Measurements from ENCODE around the gene TRAK2. TPM values are rescaled to one million over a fixed set of nuclear protein-coding genes. Genes with fewer than 3 reads are reported as not detected.

The TRAK2 gene
- total and polyA plus RNA-seq, 2 donors = 25.1 to 60.6 TPM

- H3K27ac ChIP-seq (ENCODE audit: low read depth) = no peak overlapping the region
- no peaks in the 10 kb centered on the region for H3K4me1 ChIP-seq (ENCODE audit: insufficient read depth)
- 69% methylated on average over 4 of the region's 4 CpGs for WGBS
- no peaks in the 10 kb centered on the region for H3K36me3 ChIP-seq (ENCODE audit: insufficient read depth)
- DNase-seq (ENCODE audit: extremely low spot score) = no peak
- H3K4me3 ChIP-seq (ENCODE audit: low read depth, low read length) = no peak overlapping the region
These were observed 101.7 kb downstream of the TRAK2 start for GRCh38 chr2:201349601-201350000.

- WGBS = 61% methylated on average over 1 of the region's 1 CpG
- DNase-seq (ENCODE audit: extremely low spot score) = no peak
- Histone ChIP-seq H3K27ac (ENCODE audit: low read depth) (no peak overlapping the region), H3K36me3 (ENCODE audit: insufficient read depth) (no peaks in the 10 kb centered on the region), H3K4me1 (ENCODE audit: insufficient read depth) (no peaks in the 10 kb centered on the region), H3K4me3 (ENCODE audit: low read depth, low read length) (no peak overlapping the region)
These were observed 102.5 kb downstream of the TRAK2 start for GRCh38 chr2:201348758-201349157.

- 78% methylated on average over 4 of the region's 4 CpGs for WGBS
- no peaks in the 10 kb centered on the region for H3K4me1 ChIP-seq (ENCODE audit: insufficient read depth)
- no peak for DNase-seq (ENCODE audit: extremely low spot score)
- H3K36me3 ChIP-seq (ENCODE audit: insufficient read depth) = no peaks in the 10 kb centered on the region
- H3K27ac ChIP-seq (ENCODE audit: low read depth) = no peak overlapping the region
- no peak overlapping the region for H3K4me3 ChIP-seq (ENCODE audit: low read depth, low read length)
These were observed 104.1 kb downstream of the TRAK2 start for GRCh38 chr2:201347138-201347537.

- DNase-seq (ENCODE audit: extremely low spot score) = no peak
- no peak overlapping the region for H3K4me3 ChIP-seq (ENCODE audit: low read depth, low read length)
- H3K4me1 ChIP-seq (ENCODE audit: insufficient read depth) = no peaks in the 10 kb centered on the region
- WGBS = 78% methylated on average over 7 of the region's 7 CpGs
- H3K27ac ChIP-seq (ENCODE audit: low read depth) = no peak overlapping the region
- H3K36me3 ChIP-seq (ENCODE audit: insufficient read depth) = no peaks in the 10 kb centered on the region
These were observed 105.5 kb downstream of the TRAK2 start for GRCh38 chr2:201345625-201346213.

- no peak overlapping the region for H3K4me3 ChIP-seq (ENCODE audit: low read depth, low read length)
- DNase-seq (ENCODE audit: extremely low spot score) = no peak
- 57% methylated on average over 1 of the region's 1 CpG for WGBS
- no peaks in the 10 kb centered on the region for H3K4me1 ChIP-seq (ENCODE audit: insufficient read depth)
- no peaks in the 10 kb centered on the region for H3K36me3 ChIP-seq (ENCODE audit: insufficient read depth)
- H3K27ac ChIP-seq (ENCODE audit: low read depth) = no peak overlapping the region
These were observed 106.4 kb downstream of the TRAK2 start for GRCh38 chr2:201344663-201345366.

GRCh38 chr2:201343559-201343958 is 107.7 kb downstream of the TRAK2 start:
- no peaks in the 10 kb centered on the region for H3K36me3 ChIP-seq (ENCODE audit: insufficient read depth)
- H3K27ac ChIP-seq (ENCODE audit: low read depth) = no peak overlapping the region
- H3K4me1 ChIP-seq (ENCODE audit: insufficient read depth) = no peaks in the 10 kb centered on the region
- WGBS = 90% methylated on average over 2 of the region's 2 CpGs
- H3K4me3 ChIP-seq (ENCODE audit: low read depth, low read length) = no peak overlapping the region
- no peak for DNase-seq (ENCODE audit: extremely low spot score)

- WGBS = 83% methylated on average over 2 of the region's 2 CpGs
- H3K4me3 ChIP-seq (ENCODE audit: low read depth, low read length) = no peak overlapping the region
These were observed 108.3 kb downstream of the TRAK2 start for GRCh38 chr2:201342923-201343322.

GRCh38 chr2:201329409-201329808 is 121.8 kb downstream of the TRAK2 start:
- Histone ChIP-seq H3K27ac (ENCODE audit: low read depth) (no peak overlapping the region), H3K36me3 (ENCODE audit: insufficient read depth) (no peaks in the 10 kb centered on the region), H3K4me3 (ENCODE audit: low read depth, low read length) (no peak overlapping the region), H3K4me1 (ENCODE audit: insufficient read depth) (no peaks in the 10 kb centered on the region)
- DNase-seq (ENCODE audit: extremely low spot score) = no peak
- 50% methylated on average over 1 of the region's 1 CpG for WGBS

More at GRCh38 chr2:201342923-201343322, 108.3 kb downstream of the TRAK2 start:
- DNase-seq (ENCODE audit: extremely low spot score) = no peak
- H3K4me1 ChIP-seq (ENCODE audit: insufficient read depth) = no peaks in the 10 kb centered on the region
- no peak overlapping the region for H3K27ac ChIP-seq (ENCODE audit: low read depth)
- no peaks in the 10 kb centered on the region for H3K36me3 ChIP-seq (ENCODE audit: insufficient read depth)

GRCh38 chr2:201327678-201328077 is 123.6 kb downstream of the TRAK2 start:
- H3K4me1 ChIP-seq (ENCODE audit: insufficient read depth) = no peaks in the 10 kb centered on the region
- no peak for DNase-seq (ENCODE audit: extremely low spot score)
- H3K27ac ChIP-seq (ENCODE audit: low read depth) = no peak overlapping the region
- H3K36me3 ChIP-seq (ENCODE audit: insufficient read depth) = no peaks in the 10 kb centered on the region
- WGBS = 88% methylated on average over 3 of the region's 3 CpGs
- no peak overlapping the region for H3K4me3 ChIP-seq (ENCODE audit: low read depth, low read length)

Small RNAs within 50 kb of the gene (small RNA-seq; reads per million reads assigned to genes)
- not detected for gene RF00019

Other genes starting within 250 kb of the TRAK2 start
- 29.9 TPM for gene CASP8, start 190.9 kb downstream of the TRAK2 start, total RNA-seq
- gene CASP8, start 190.9 kb downstream of the TRAK2 start, polyA plus RNA-seq = 9.3 TPM
- gene FLACC1, start 94.1 kb downstream of the TRAK2 start, total RNA-seq = 1.3 TPM
- gene FLACC1, start 94.1 kb downstream of the TRAK2 start, polyA plus RNA-seq = 0.63 TPM
- 43.0 TPM for gene STRADB, start 282 bp upstream of the TRAK2 start, total RNA-seq
- gene STRADB, start 282 bp upstream of the TRAK2 start, polyA plus RNA-seq = 10.0 TPM
- gene TMEM237, start 192.0 kb upstream of the TRAK2 start, total RNA-seq = 56.5 TPM
- 16.6 TPM for gene TMEM237, start 192.0 kb upstream of the TRAK2 start, polyA plus RNA-seq
- 0.69 TPM for gene MPP4, start 247.2 kb upstream of the TRAK2 start, total RNA-seq
- gene MPP4, start 247.2 kb upstream of the TRAK2 start, polyA plus RNA-seq = 0.10 TPM

Data from urinary bladder (tissue), 4 donors.